Activated B cell treated with CpG ODN at 0.5 μM for 24 hours (primary cell): Measurements from ENCODE around the gene EGFR. TPM values are rescaled to one million over a fixed set of nuclear protein-coding genes. Genes with fewer than 3 reads are reported as not detected.

Experiments
- ATAC-seq: fragments of 200-7000 bp; cut with Tn5 transposase; one replicate; pipeline ENCODE4 v1.10.0; 2021; ENCODE audit warnings: low read depth, mild to moderate bottlenecking, moderate library complexity
- CTCF ChIA-PET: fragments of 350-600 bp; sonication (Branson Sonifier 250); formaldehyde crosslinking; loops from one replicate; lab custom pipeline; 2021; ENCODE audit warnings: antibody characterized with exemption; lab: Charles Lee
- POLR2A ChIA-PET: fragments of 350-600 bp; sonication (Branson Sonifier 250); formaldehyde crosslinking; loops from one replicate; lab custom pipeline; 2021; ENCODE audit warnings: antibody characterized with exemption; lab: Charles Lee
- DNase-seq: peaks from one replicate; pipeline ENCODE4 v3.0.0; 2022
- H3K27ac Mint-ChIP-seq: one replicate; pipeline ENCODE4 v1.8.0; 2020; ENCODE audit warnings: mixed read lengths
- H3K27me3 Mint-ChIP-seq: one replicate; pipeline ENCODE4 v1.8.0; 2021; ENCODE audit warnings: mixed read lengths
- H3K36me3 Mint-ChIP-seq: one replicate; pipeline ENCODE4 v1.8.0; 2021; ENCODE audit warnings: low read depth, mixed read lengths
- H3K4me1 Mint-ChIP-seq: one replicate; pipeline ENCODE4 v1.8.0; 2021; ENCODE audit warnings: mixed read lengths
- H3K4me3 Mint-ChIP-seq: one replicate; pipeline ENCODE4 v1.8.0; 2020; ENCODE audit warnings: mild to moderate bottlenecking, mixed read lengths
- H3K9me3 Mint-ChIP-seq: one replicate; pipeline ENCODE4 v1.8.0; 2020; ENCODE audit warnings: mixed read lengths
- intact Hi-C: fragments of 100-400 bp; cut with micrococcal nuclease; formaldehyde crosslinking; loops from one replicate; pipeline ENCODE4 v1.15.1; 2024
- total RNA-seq: library from RNA; stranded (reverse); gene quantifications from 2 replicates; pipeline ENCODE4 v1.2.3, GENCODE V29; 2022
- TF ChIP-seq, protein P1 (sequence below): fragments of 200-600 bp; IDR thresholded peaks from one replicate; pipeline ENCODE4 v1.8.0; 2022; ENCODE audit warnings: antibody characterized with exemption, mild to moderate bottlenecking

The EGFR gene
- total RNA-seq, result not detected in 2 replicates

DNA sequence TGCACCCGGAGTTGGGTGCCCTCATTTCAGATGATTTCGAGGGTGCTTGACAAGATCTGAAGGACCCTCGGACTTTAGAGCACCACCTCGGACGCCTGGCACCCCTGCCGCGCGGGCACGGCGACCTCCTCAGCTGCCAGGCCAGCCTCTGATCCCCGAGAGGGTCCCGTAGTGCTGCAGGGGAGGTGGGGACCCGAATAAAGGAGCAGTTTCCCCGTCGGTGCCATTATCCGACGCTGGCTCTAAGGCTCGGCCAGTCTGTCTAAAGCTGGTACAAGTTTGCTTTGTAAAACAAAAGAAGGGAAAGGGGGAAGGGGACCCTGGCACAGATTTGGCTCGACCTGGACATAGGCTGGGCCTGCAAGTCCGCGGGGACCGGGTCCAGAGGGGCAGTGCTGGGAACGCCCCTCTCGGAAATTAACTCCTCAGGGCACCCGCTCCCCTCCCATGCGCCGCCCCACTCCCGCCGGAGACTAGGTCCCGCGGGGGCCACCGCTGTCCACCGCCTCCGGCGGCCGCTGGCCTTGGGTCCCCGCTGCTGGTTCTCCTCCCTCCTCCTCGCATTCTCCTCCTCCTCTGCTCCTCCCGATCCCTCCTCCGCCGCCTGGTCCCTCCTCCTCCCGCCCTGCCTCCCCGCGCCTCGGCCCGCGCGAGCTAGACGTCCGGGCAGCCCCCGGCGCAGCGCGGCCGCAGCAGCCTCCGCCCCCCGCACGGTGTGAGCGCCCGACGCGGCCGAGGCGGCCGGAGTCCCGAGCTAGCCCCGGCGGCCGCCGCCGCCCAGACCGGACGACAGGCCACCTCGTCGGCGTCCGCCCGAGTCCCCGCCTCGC lies at the start of gene EGFR:
Gene EGFR, plus strand, starts transcription at position 657 of the 830 bp plus-strand sequence. CDS start 261 bp downstream, outside the sequence.
- Mint-ChIP-seq H3K27me3 (peaks cover 50% of the 10 kb centered on the region), H3K4me1 (no peaks in the 10 kb centered on the region), H3K27ac (no peak within 1 kb of the TSS), H3K9me3 (peaks cover 1% of the 10 kb centered on the region), H3K4me3 (no peak within 1 kb of the TSS), H3K36me3 (no peaks in the 10 kb centered on the region)
- ATAC-seq, result no peak
- no peak for DNase-seq
- ChIA-PET POLR2A (no interaction called here), CTCF (no interaction called here)
- intact Hi-C loops, result no loop called here
- TF ChIP-seq, protein P1, sequence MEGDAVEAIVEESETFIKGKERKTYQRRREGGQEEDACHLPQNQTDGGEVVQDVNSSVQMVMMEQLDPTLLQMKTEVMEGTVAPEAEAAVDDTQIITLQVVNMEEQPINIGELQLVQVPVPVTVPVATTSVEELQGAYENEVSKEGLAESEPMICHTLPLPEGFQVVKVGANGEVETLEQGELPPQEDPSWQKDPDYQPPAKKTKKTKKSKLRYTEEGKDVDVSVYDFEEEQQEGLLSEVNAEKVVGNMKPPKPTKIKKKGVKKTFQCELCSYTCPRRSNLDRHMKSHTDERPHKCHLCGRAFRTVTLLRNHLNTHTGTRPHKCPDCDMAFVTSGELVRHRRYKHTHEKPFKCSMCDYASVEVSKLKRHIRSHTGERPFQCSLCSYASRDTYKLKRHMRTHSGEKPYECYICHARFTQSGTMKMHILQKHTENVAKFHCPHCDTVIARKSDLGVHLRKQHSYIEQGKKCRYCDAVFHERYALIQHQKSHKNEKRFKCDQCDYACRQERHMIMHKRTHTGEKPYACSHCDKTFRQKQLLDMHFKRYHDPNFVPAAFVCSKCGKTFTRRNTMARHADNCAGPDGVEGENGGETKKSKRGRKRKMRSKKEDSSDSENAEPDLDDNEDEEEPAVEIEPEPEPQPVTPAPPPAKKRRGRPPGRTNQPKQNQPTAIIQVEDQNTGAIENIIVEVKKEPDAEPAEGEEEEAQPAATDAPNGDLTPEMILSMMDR, result no peak

DNA sequence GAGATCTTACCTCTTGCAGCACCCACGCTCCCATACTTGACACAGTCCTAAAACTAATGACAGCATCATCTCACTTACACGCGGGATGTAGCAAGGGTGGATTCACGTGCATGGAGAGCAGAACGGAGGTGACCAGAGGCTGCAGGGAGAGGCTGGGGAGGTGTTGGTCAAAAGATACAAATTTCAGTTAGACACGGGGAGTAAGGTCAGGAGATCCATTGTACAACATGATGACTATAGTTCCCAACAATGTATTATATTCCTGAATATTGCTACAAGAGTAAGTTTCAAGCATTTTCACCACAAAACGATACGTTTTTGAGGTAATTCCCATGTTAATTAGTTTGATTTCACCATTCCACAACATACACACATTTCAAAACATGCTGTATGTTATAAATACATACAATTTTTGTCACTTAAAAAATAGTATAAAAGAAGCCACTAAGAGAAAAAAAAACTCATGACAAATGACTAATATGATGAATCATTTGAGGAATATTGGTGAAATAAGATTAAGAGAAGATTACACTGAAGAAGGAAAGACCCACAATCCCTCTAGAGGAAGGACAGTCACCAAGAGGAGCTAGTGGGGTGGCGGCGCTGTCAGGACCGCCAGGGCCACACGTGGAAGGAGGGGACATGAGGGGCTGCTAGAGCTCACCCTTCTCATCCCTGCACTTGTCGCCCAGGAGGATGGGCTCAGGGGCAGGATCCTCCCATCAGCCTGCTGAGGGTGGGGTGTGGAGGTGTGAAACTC lies 49.4 kb upstream of the EGFR start:
- ChIA-PET POLR2A (no interaction called here), CTCF (no interaction called here)
- Mint-ChIP-seq H3K36me3 (no peaks in the 10 kb centered on the region), H3K27me3 (peaks cover 6% of the 10 kb centered on the region), H3K4me3 (no peak overlapping the region), H3K9me3 (peaks cover 5% of the 10 kb centered on the region), H3K4me1 (no peaks in the 10 kb centered on the region), H3K27ac (no peak overlapping the region)
- intact Hi-C loops, result no loop called here
- DNase-seq (no peak), ATAC-seq (no peak)
- TF ChIP-seq, protein P1, result no peak

DNA sequence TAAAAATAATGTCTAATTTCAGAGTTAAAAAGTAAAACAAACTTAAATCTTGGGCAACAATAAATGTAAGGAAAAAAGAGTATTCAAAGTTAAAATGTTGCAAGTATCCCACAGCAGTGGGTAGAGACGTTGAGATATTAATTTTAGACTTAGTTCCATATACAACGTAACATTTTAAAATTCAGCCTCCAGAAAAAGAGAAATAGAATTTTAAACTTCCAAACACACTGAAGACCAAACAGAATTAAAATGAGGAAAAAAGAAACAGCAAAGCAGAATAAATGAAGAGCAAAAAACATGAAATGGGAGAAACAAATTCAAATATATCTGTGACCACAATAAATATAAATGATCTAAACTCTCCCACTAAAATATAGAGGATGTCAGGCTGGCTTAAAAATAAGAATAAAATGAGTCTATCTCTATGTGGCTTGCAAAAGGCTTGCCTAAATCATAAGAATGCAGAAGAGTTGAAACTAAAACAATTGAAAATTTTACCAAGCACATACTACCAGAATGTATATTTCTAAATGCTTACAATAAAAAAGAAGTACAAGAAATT lies 46.0 kb upstream of the EGFR start:
- ChIA-PET CTCF (no interaction called here), POLR2A (no interaction called here)
- intact Hi-C loops, result no loop called here
- no peaks in the 10 kb centered on the region for H3K36me3 Mint-ChIP-seq
- DNase-seq (no peak), ATAC-seq (no peak)
- no peak overlapping the region for H3K27ac Mint-ChIP-seq
- TF ChIP-seq, protein P1, result no peak
- H3K9me3 Mint-ChIP-seq, result peaks cover 5% of the 10 kb centered on the region
- H3K4me3 Mint-ChIP-seq, result no peak overlapping the region
- peaks cover 3% of the 10 kb centered on the region for H3K27me3 Mint-ChIP-seq
- H3K4me1 Mint-ChIP-seq, result no peaks in the 10 kb centered on the region

DNA sequence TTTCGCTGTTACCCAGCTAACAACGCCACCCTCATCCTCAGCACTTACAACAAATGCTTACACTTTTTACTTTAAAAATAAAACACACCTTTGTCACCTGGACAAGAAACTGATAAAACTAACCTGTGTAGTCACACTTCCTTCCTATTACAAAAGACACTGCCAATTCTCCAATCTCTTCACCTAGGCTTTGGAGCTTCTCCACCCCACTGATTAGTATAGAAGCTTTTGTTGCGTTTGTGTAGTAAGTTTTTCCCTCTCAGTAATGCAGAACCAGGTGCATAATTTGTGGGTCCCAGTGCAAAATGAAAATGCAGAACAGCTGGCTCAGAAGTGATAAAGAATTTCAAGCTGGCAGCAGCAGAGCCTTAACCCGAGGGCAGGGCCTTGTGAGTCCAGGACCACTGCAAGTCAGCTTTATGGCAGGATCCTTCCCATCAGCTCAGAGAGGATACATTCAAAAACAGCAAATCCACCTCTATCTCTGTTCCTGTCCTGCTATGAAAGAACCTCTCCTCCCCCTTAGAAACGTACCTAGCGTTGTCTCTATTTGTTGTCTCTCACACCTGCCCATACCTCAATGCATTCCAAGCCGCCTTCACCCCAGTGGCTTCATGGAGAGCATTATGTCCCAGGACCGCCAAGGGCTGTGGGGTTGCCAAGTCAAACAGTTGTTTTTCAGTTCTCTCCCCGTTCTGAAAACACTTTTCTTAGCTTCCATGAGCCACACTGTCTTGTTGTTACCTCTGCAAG lies 40.3 kb upstream of the EGFR start:
- DNase-seq (no peak), ATAC-seq (no peak)
- TF ChIP-seq, protein P1, result no peak
- Mint-ChIP-seq H3K27me3 (peaks cover 6% of the 10 kb centered on the region), H3K4me1 (no peaks in the 10 kb centered on the region), H3K4me3 (no peak overlapping the region), H3K36me3 (no peaks in the 10 kb centered on the region), H3K9me3 (no peaks in the 10 kb centered on the region), H3K27ac (no peak overlapping the region)
- ChIA-PET POLR2A (no interaction called here), CTCF (no interaction called here)
- intact Hi-C loops, result no loop called here
